Measurements from ENCODE around the gene PRKAA1.

DNA sequence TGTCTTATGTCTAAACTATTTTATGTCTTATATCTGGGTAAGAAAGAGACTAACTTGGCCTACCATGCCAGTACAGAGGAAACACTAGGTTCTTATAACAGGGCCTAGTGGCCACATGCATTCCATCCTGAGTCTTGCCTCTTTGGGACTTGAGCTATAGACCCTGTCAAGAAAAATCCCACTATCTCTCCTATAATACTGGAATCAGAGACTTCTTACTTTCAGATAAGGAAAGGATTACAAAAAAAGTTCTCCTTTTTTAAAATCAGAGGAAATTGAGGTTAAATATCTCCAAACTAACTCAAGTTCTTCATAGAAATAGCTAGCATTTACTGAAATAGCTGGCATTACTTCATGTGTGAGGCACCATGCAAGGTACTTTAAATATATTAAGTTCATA, 84.2 kb downstream of the PRKAA1 start:
- TF ChIP-seq, protein P1, sequence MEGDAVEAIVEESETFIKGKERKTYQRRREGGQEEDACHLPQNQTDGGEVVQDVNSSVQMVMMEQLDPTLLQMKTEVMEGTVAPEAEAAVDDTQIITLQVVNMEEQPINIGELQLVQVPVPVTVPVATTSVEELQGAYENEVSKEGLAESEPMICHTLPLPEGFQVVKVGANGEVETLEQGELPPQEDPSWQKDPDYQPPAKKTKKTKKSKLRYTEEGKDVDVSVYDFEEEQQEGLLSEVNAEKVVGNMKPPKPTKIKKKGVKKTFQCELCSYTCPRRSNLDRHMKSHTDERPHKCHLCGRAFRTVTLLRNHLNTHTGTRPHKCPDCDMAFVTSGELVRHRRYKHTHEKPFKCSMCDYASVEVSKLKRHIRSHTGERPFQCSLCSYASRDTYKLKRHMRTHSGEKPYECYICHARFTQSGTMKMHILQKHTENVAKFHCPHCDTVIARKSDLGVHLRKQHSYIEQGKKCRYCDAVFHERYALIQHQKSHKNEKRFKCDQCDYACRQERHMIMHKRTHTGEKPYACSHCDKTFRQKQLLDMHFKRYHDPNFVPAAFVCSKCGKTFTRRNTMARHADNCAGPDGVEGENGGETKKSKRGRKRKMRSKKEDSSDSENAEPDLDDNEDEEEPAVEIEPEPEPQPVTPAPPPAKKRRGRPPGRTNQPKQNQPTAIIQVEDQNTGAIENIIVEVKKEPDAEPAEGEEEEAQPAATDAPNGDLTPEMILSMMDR (IDR thresholded peaks at IDR 0.05; ENCODE audit: insufficient read depth, low read length), result no peak
- no peak for TF ChIP-seq POLR2AphosphoS5 (IDR thresholded peaks at IDR 0.05; ENCODE audit: low read depth)
